NCI-H2196 treated with DMSO at 0.1 percent for 48 hours (cell line): Measurements from ENCODE around the gene MAD1L1.
A peak's percentile ranks its signal among the peaks of the same experiment; 100 is the strongest.

ENCODE experiments used
- DNase-seq: peaks from one replicate; lab custom pipeline; 2025; ENCODE audit not compliant: unreplicated experiment; lab: John Stamatoyannopoulos, UW

MAD1L1 gene

DNA sequence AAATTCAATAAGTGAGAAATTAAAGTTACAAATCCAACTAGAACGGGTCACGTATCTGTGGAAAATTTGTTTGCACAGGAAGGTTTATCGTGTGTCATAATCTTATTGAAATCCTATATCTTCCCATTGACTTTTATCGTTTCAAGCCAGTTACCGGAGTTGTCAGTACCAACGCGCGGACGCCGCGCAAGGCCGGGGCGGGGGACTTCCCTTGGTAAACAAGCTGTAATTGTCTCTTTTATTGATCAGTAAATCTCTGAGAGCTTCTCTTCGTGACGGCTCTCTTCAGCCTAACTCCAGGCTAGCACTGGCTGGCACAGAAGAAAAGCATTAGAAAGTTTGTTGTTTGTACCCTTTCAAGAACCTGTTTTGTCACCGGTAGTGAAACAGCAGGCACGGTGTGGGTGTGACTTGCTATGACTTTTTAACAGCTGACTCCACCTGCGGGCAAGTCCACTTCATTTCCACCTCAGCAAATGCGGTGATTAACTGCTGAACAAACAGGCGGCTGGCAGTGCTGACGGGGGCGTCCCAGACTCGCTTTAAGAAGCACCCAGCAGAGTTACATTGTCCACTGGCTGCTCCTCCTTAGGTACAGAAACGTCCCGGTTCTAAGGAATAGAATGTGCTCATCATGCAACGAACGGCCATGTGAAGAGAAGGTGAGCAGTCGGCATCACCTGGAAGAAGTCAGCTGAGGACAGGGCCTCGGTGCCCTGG is 215.8 kb downstream of the MAD1L1 start:
- no peak for DNase-seq

GRCh38 chr7:2016021-2016631 is 216.6 kb downstream of the MAD1L1 start:
- no peak for DNase-seq

- DNase-seq: no peak
Observed at GRCh38 chr7:2015251-2015871, 217.4 kb downstream of the MAD1L1 start.

DNA sequence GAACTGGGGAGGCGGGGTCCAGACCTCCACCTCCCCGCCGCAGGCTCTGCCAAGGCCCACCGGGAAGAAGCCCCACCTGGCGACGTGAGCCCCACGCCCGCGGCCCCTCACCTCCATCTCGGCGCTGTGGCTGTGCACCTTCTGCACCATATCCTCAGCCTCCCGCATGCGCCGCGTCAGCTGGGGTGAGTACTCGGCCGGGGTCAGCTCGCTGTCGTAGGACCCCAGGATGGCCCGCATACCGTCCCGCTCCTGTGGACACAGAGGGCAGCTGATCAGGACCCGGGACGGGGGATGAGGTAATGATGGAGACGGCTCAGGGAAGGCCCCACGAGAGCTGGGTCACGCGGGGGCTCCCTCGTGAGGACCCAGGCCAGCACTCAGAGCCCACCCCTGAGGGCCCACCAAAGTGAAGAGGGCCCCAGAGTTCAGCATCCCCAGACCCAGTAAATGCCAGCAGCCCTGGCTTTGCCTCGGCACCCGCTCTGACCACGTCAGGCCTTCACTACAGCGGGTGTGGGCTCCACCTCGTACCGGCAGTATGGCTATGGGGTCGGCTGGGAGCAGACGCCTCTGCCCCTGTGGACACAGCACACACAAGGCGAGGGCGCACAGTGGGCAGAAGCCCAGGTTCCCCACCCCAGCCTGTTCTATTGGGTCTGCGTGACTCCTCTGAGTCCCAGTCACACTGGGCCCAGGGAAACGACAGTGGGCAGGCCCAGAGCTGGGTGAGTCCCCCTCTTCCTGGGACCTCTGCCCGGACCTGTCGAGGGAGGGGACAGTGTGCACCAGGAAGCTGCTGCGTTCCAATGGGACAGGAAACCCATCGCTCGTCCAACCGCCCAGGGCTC is 218.1 kb downstream of the MAD1L1 start:
- no peak for DNase-seq

- no peak for DNase-seq
Observed at GRCh38 chr7:2013381-2014311, 219.1 kb downstream of the MAD1L1 start.

- peak; percentile 26 for DNase-seq
Observed at GRCh38 chr7:2012981-2013380, 219.8 kb downstream of the MAD1L1 start.

- no peak for DNase-seq
Observed at GRCh38 chr7:2012044-2012900, 220.5 kb downstream of the MAD1L1 start.

GRCh38 chr7:2011266-2012043 is 221.3 kb downstream of the MAD1L1 start:
- no peak for DNase-seq

- no peak for DNase-seq
Observed at GRCh38 chr7:2010551-2011265, 222.0 kb downstream of the MAD1L1 start.

DNA sequence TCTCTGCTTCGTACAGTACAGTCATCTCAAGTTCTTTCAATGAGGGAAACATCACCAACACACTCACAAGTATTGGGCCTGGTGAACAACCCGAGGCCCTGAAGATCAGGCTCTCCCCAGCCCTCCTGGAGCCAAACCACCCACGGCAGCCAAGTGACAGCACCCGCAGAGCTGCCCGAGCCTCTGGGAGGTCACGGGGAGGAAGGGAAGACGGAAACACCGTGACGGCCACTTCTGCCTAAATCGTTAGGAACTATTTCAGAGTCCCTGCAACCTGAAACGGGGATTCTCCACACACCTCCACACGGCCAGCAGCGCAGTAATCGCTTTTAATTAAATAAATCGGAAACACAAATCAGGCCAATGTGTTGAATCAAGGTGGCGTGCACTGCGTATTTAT is 222.6 kb downstream of the MAD1L1 start:
- DNase-seq: no peak

- no peak for DNase-seq
Observed at GRCh38 chr7:2009541-2010001, 223.2 kb downstream of the MAD1L1 start.

GRCh38 chr7:2008936-2009540 is 223.7 kb downstream of the MAD1L1 start:
- no peak for DNase-seq

- no peak for DNase-seq
Observed at GRCh38 chr7:2008101-2008935, 224.4 kb downstream of the MAD1L1 start.

DNA sequence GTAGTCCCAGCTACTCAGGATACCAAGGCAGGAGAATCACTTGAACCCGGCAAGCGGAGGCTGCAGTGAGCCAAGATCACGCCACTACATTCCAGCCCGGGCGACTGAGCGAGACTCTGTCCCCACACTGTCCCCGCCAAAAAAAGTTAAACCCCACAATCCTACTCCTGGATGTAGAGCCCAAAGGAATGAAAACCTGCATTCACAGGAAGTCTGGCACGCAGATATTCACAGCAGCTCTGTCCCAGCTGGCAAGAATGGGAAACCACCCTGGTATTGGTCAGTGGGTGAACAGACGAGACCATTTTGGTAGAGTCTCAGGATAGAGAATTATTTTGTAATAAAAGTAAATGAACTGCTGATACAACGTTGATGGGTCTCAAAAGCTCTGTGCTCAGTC is 225.2 kb downstream of the MAD1L1 start:
- DNase-seq: no peak

DNA sequence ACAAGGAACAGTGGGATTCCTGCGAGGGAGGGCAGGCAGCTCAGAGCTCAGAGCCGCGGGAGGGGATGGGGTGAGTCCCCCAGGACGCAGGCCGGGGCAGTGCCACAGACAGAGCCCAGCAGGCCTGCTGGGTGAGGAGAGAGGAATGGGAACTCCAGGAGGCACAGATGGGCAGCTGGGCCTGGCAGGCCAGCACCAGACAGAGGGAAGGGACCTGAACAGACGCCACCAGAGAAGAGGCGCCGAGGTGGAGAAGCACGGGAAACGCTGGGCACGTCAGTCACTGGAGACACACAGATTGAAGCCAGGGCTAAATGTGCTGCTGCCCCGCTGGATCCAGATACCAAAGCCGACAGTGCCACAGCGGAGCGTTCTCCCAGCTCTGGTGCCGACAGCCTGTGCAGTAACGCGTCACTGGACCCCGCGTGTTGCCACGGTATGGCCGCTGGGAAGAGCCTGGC is 225.8 kb downstream of the MAD1L1 start:
- DNase-seq: no peak

- DNase-seq: no peak
Observed at GRCh38 chr7:2006231-2006771, 226.4 kb downstream of the MAD1L1 start.
